Natural killer cell (primary cell): Measurements from ENCODE around the gene CDK4. TPM values are rescaled to one million over a fixed set of nuclear protein-coding genes. Genes with fewer than 3 reads are reported as not detected.
"Not testable (repeated sequence)": the region's sequence is repeated elsewhere in the genome, so short reads cannot be mapped to it uniquely, and the experiment has no call there.

Experiments used
- ATAC-seq, 3 donors: fragments of 150-1000 bp in 2 of 3; fragments of 200-7000 bp in 1 of 3; cut with Tn5 transposase; 1 replicate in 1 of 3; 2 replicates in 2 of 3; pipeline ENCODE4 v1.10.0; 2021; ENCODE audit warnings: mild to moderate bottlenecking in 2 of 3, moderate library complexity in 2 of 3
- DNase-seq, 2 donors: peaks; one replicate each; pipeline versions ENCODE4 v3.0.0 to v3.0.0-alpha.2; 2013 to 2021; ENCODE audit warnings: mixed read lengths in 1 of 2
- H3K27ac ChIP-seq: one replicate; pipeline ENCODE4 v1.5.1; 2013; ENCODE audit warnings: mild to moderate bottlenecking, low read length
- H3K27me3 ChIP-seq: one replicate; pipeline ENCODE4 v1.6.1; 2013; ENCODE audit warnings: low read length; ENCODE audit not compliant: control insufficient read depth, insufficient read depth
- H3K36me3 ChIP-seq: one replicate; pipeline ENCODE4 v1.6.1; 2013; ENCODE audit warnings: low read length; ENCODE audit not compliant: control insufficient read depth, insufficient read depth
- H3K4me1 ChIP-seq: one replicate; pipeline ENCODE4 v1.6.1; 2013; ENCODE audit warnings: low read length; ENCODE audit not compliant: control insufficient read depth, insufficient read depth
- H3K4me3 ChIP-seq: one replicate; pipeline ENCODE4 v1.5.1; 2013; ENCODE audit warnings: low read length
- H3K9me3 ChIP-seq: one replicate; pipeline ENCODE4 v1.6.1; 2013; ENCODE audit warnings: low read length; ENCODE audit not compliant: control insufficient read depth, insufficient read depth
- H3K27ac Mint-ChIP-seq, 2 donors: one replicate each; pipeline ENCODE4 v1.8.0; 2022; ENCODE audit warnings: mild to moderate bottlenecking in 2 of 2, mixed read lengths in 2 of 2, moderate library complexity in 1 of 2
- H3K27me3 Mint-ChIP-seq, 2 donors: one replicate each; pipeline ENCODE4 v1.8.0; 2022; ENCODE audit warnings: low read depth in 2 of 2, mixed read lengths in 2 of 2
- H3K36me3 Mint-ChIP-seq: one replicate; pipeline ENCODE4 v1.8.0; 2022; ENCODE audit warnings: mixed read lengths
- H3K4me1 Mint-ChIP-seq, 2 donors: one replicate each; pipeline ENCODE4 v1.8.0; 2022; ENCODE audit warnings: mixed read lengths in 2 of 2
- H3K4me3 Mint-ChIP-seq: one replicate; pipeline ENCODE4 v1.8.0; 2022; ENCODE audit warnings: mild to moderate bottlenecking, moderate library complexity, mixed read lengths
- H3K9me3 Mint-ChIP-seq, 2 donors: one replicate each; pipeline ENCODE4 v1.8.0; 2022; ENCODE audit warnings: mixed read lengths in 2 of 2
- CTCF ChIP-seq: fragments of 200-600 bp; IDR thresholded peaks from one replicate; pipeline ENCODE4 v1.8.0; 2022; ENCODE audit warnings: antibody characterized with exemption
- WGBS: methylation state at CpG from one replicate; pipeline ENCODE4 v1.1.7; 2013; ENCODE audit warnings: missing lambda C conversion rate; ENCODE audit not compliant: insufficient coverage; 5-methylcytosine and 5-hydroxymethylcytosine counted together
- intact Hi-C: fragments of 100-400 bp; cut with micrococcal nuclease; formaldehyde crosslinking; loops from one replicate; pipeline ENCODE4 v1.14.2; 2022
- total RNA-seq, 4 donors: library from RNA; stranded (reverse); fragments of 120-200 nt in 1 of 4; gene quantifications; one replicate each; pipeline versions ENCODE4 v1.2.3 to v1.2.4, GENCODE V29; 2013 to 2022

The CDK4 gene
- total RNA-seq, 3 donors from 2014 or later (not counting 1 experiment from before 2014, with no cell fraction given): 30.7 to 39.5 (median 37.7) TPM

- Histone ChIP-seq H3K4me1 (peaks cover 29% of the 10 kb centered on the region), H3K36me3 (no peaks in the 10 kb centered on the region), H3K27me3 (no peaks in the 10 kb centered on the region), H3K4me3 (no peak overlapping the region), H3K27ac (no peak overlapping the region), H3K9me3 (no peaks in the 10 kb centered on the region)
- Mint-ChIP-seq H3K9me3 (no peaks in the 10 kb centered on the region), H3K27ac (no peak overlapping the region), H3K4me3 (peak overlapping the region; percentile 5), H3K27me3 (no peaks in the 10 kb centered on the region), H3K4me1 (peaks cover 14% of the 10 kb centered on the region in 2 donors), H3K36me3 (no peaks in the 10 kb centered on the region)
- 86% methylated on average over 4 of the region's 4 CpGs for WGBS
- intact Hi-C loops: no loop called here
- TF ChIP-seq CTCF: no peak
- DNase-seq (no peak), ATAC-seq (no peak)
These were observed 23.6 kb upstream of the CDK4 start for GRCh38 chr12:57775563-57776246.

GRCh38 chr12:57775044-57775443 lies 22.9 kb upstream of the CDK4 start:
- no peaks in the 10 kb centered on the region for H3K27me3 Mint-ChIP-seq
- peak overlapping the region; percentile 32 for H3K4me3 Mint-ChIP-seq
- no peak overlapping the region for H3K27ac Mint-ChIP-seq
- H3K4me1 ChIP-seq: peaks cover 23% of the 10 kb centered on the region
- no peak for TF ChIP-seq CTCF
- WGBS: 75% methylated on average over 3 of the region's 3 CpGs
- H3K4me1 Mint-ChIP-seq: peaks cover 14% of the 10 kb centered on the region in 2 donors
- H3K27me3 ChIP-seq: no peaks in the 10 kb centered on the region
- intact Hi-C loops: no loop called here
- H3K4me3 ChIP-seq: no peak overlapping the region
- H3K9me3 Mint-ChIP-seq: no peaks in the 10 kb centered on the region
- H3K9me3 ChIP-seq: no peaks in the 10 kb centered on the region
- DNase-seq (no peak), ATAC-seq (no peak)
- no peak overlapping the region for H3K27ac ChIP-seq
- H3K36me3 Mint-ChIP-seq: no peaks in the 10 kb centered on the region
- H3K36me3 ChIP-seq: no peaks in the 10 kb centered on the region

GRCh38 chr12:57774634-57775033 lies 22.5 kb upstream of the CDK4 start:
- H3K36me3 Mint-ChIP-seq: not testable (repeated sequence)
- H3K4me1 Mint-ChIP-seq: peaks cover 14% of the 10 kb centered on the region in 2 donors

GRCh38 chr12:57772429-57773322 lies 20.6 kb upstream of the CDK4 start, which contains the start of gene EEF1AKMT3:
EEF1AKMT3 (plus strand) TSS chr12:57772614; CDS start chr12:57772725, 111 bp downstream.
- no peaks in the 10 kb centered on the region for H3K27me3 ChIP-seq
- H3K36me3 ChIP-seq: no peaks in the 10 kb centered on the region
- H3K4me3 Mint-ChIP-seq: peak within 1 kb of the TSS; percentile 97
- peak within 1 kb of the TSS; percentile 80 for H3K27ac ChIP-seq
- H3K36me3 Mint-ChIP-seq: no peaks in the 10 kb centered on the region
- no peaks in the 10 kb centered on the region for H3K27me3 Mint-ChIP-seq
- H3K4me1 ChIP-seq: peaks cover 21% of the 10 kb centered on the region
- peak within 1 kb of the TSS; percentile 77 for H3K4me3 ChIP-seq
- TF ChIP-seq CTCF: no peak
- no peaks in the 10 kb centered on the region for H3K9me3 Mint-ChIP-seq
- no peaks in the 10 kb centered on the region for H3K9me3 ChIP-seq
- peak within 1 kb of the TSS; percentile 89 to 94 for H3K27ac Mint-ChIP-seq
- ATAC-seq (peak in 2 of 3 donors; percentile 11 to 27), DNase-seq (peak in 1 of 2 donors; percentile 56)
- intact Hi-C loops: no loop called here
- peaks cover 14% of the 10 kb centered on the region in 2 donors for H3K4me1 Mint-ChIP-seq
- WGBS: 3% methylated on average over 67 of the region's 67 CpGs

More at GRCh38 chr12:57774634-57775033, 22.5 kb upstream of the CDK4 start:
- intact Hi-C loops, H3K27ac Mint-ChIP-seq, H3K9me3 ChIP-seq, ATAC-seq, H3K4me3 ChIP-seq, H3K27ac ChIP-seq, H3K36me3 ChIP-seq, H3K9me3 Mint-ChIP-seq, DNase-seq, H3K27me3 ChIP-seq, H3K4me3 Mint-ChIP-seq, H3K27me3 Mint-ChIP-seq: not testable (repeated sequence)
- H3K4me1 ChIP-seq: peaks cover 21% of the 10 kb centered on the region
- over 99% methylated on average over 11 of the region's 11 CpGs for WGBS
